PC-3 (cell line): ENCODE data around the gene TDP2. TPM values are rescaled to one million over a fixed set of nuclear protein-coding genes. Genes with fewer than 3 reads are reported as not detected.
"Not testable (repeated sequence)": the region's sequence is repeated elsewhere in the genome, so short reads cannot be mapped to it uniquely, and the experiment has no call there.

Source experiments
- ATAC-seq: fragments of 200-7000 bp; cut with Tn5 transposase; 2 replicates; pipeline ENCODE4 v1.9.1; 2020; ENCODE audit warnings: mild to moderate bottlenecking, moderate library complexity
- BruUV-seq: library from RNA; stranded (reverse); fragments of 400-500 nt; replicated peaks from 2 replicates; lab custom pipeline; 2021; lab: Mats Ljungman, UMichigan
- CTCF ChIA-PET: fragments of 300-600 bp; sonication (Branson Sonifier 250); formaldehyde crosslinking; loops from one replicate; lab custom pipeline; 2022; ENCODE audit warnings: antibody characterized with exemption; lab: Charles Lee
- POLR2A ChIA-PET: fragments of 300-600 bp; sonication (Branson Sonifier 250); formaldehyde crosslinking; loops from one replicate; lab custom pipeline; 2022; ENCODE audit warnings: antibody characterized with exemption; ENCODE audit not compliant: unreplicated experiment; lab: Charles Lee
- DNase-seq: peaks from one replicate; pipeline ENCODE4 v3.0.0-alpha.2; 2015
- H2AFZ ChIP-seq: fragments of 300-600 bp; sonication (generic); 2 replicates; pipeline ENCODE4 v1.6.0; 2016; ENCODE audit warnings: antibody characterized with exemption, low read length
- H3F3A ChIP-seq: fragments of 300-600 bp; sonication (generic); one replicate; pipeline ENCODE4 v1.6.0; 2017; ENCODE audit warnings: antibody characterized with exemption, low read length, control low read depth, mild to moderate bottlenecking; ENCODE audit not compliant: unreplicated experiment
- H3K27ac ChIP-seq: fragments of 300-600 bp; sonication (generic); 2 replicates; pipeline ENCODE4 v1.5.1; 2016; ENCODE audit warnings: mild to moderate bottlenecking, low read length
- H3K27me3 ChIP-seq: fragments of 300-600 bp; sonication (generic); 2 replicates; pipeline ENCODE4 v1.6.1; 2016; ENCODE audit warnings: low read length, mixed read lengths
- H3K36me3 ChIP-seq: fragments of 300-600 bp; sonication (generic); 2 replicates; pipeline ENCODE4 v1.6.1; 2016; ENCODE audit warnings: low read depth, mixed run types, low read length, mixed read lengths
- H3K4me1 ChIP-seq: fragments of 300-600 bp; sonication (generic); 2 replicates; pipeline ENCODE4 v1.5.1; 2016; ENCODE audit warnings: low read length; ENCODE audit not compliant: insufficient read depth
- H3K4me2 ChIP-seq: fragments of 300-600 bp; sonication (generic); 2 replicates; pipeline ENCODE4 v1.6.0; 2016; ENCODE audit warnings: low read length
- H3K4me3 ChIP-seq: fragments of 300-600 bp; sonication (generic); 2 replicates; pipeline ENCODE4 v1.5.1; 2016; ENCODE audit warnings: mild to moderate bottlenecking, low read length, mixed read lengths
- H3K79me2 ChIP-seq: fragments of 300-600 bp; sonication (generic); 2 replicates; pipeline ENCODE4 v1.6.1; 2017; ENCODE audit warnings: low read length, mixed read lengths
- H3K9ac ChIP-seq: fragments of 300-600 bp; sonication (generic); 2 replicates; pipeline ENCODE4 v1.6.0; 2016; ENCODE audit warnings: mild to moderate bottlenecking, low read length
- H3K9me2 ChIP-seq: fragments of 300-600 bp; sonication (generic); replicated peaks from 2 replicates; pipeline ENCODE4 v1.6.1; 2016; ENCODE audit warnings: mixed run types, low read length, mixed read lengths
- H3K9me3 ChIP-seq: fragments of 300-600 bp; sonication (generic); 2 replicates; pipeline ENCODE4 v1.6.1; 2016; ENCODE audit warnings: low read length, mixed read lengths
- H4K20me1 ChIP-seq: fragments of 300-600 bp; sonication (generic); 2 replicates; pipeline ENCODE4 v1.6.1; 2016; ENCODE audit warnings: low read length, mixed read lengths
- EZH2 ChIP-seq: fragments of 300-600 bp; sonication (generic); IDR thresholded peaks from one replicate; pipeline ENCODE4 v1.6.1; 2017; ENCODE audit warnings: antibody characterized with exemption, mild to moderate bottlenecking, low read length; ENCODE audit not compliant: unreplicated experiment
- EZH2phosphoT487 ChIP-seq: fragments of 300-600 bp; sonication (generic); IDR thresholded peaks from 2 replicates; pipeline ENCODE4 v1.6.1; 2018; ENCODE audit warnings: mild to moderate bottlenecking, antibody characterized with exemption, low read length, borderline replicate concordance
- intact Hi-C: fragments of 100-400 bp; cut with micrococcal nuclease; formaldehyde crosslinking; loops from 2 replicates; pipeline ENCODE4 v1.9.0; 2023
- total RNA-seq: library from RNA; depleted of rRNA; stranded (reverse); fragments of >200 nt; gene quantifications from 2 replicates; pipeline ENCODE4 v1.2.3, GENCODE V29; 2014
- TF ChIP-seq, protein P1 (sequence below): fragments of 300-600 bp; sonication (generic); conservative IDR thresholded peaks from 2 replicates; pipeline ENCODE4 v1.5.1; 2017; ENCODE audit warnings: antibody characterized with exemption, low read depth, mild to moderate bottlenecking, low read length

The TDP2 gene
- total RNA-seq, 1 experiment from 2014 or later: 20.6 TPM

DNA sequence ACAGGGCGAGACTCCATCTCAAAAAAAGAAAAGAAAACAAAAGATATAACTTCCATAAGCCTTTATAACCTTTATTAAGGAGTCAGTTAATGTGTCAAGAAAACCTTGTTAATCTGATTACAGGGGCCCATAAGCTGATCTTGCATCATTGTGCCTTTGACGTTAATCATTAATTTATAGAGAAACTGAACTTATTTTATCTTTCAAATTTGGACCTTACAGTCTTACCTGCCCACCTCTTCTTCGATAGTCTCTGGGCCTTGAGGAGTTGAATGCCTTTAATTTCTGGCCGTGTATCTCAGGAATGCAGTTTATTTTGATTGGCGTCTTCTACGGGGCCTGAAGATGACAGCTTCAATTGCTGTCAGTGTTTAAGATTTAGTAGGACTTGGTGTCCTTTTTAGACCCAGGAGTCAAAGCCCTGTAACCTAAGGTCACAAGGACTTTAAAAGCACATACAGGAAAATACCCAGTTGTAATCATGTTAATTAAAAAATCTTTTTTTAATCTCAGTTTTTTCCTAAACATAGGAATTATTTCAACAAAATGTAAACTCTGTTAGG lies 6.0 kb upstream of the TDP2 start:
- Histone ChIP-seq H3F3A (no peaks in the 10 kb centered on the region), H3K4me2 (no peak overlapping the region), H3K4me1 (peaks cover 2% of the 10 kb centered on the region), H3K9ac (no peak overlapping the region), H3K4me3 (no peak overlapping the region), H3K27ac (no peak overlapping the region), H4K20me1 (no peaks in the 10 kb centered on the region), H3K36me3 (peaks cover 11% of the 10 kb centered on the region; the same call in 1 of the 2 replicates), H2AFZ (no peak overlapping the region), H3K9me2 (no peaks in the 10 kb centered on the region), H3K9me3 (0 out of 2 replicates have a peak, but pooled peaks cover 23% of the 10 kb centered on the region), H3K79me2 (peaks cover 9% of the 10 kb centered on the region), H3K27me3 (no peaks in the 10 kb centered on the region)
- TF ChIP-seq EZH2phosphoT487 (no peak), EZH2 (no peak)
- TF ChIP-seq, protein P1, sequence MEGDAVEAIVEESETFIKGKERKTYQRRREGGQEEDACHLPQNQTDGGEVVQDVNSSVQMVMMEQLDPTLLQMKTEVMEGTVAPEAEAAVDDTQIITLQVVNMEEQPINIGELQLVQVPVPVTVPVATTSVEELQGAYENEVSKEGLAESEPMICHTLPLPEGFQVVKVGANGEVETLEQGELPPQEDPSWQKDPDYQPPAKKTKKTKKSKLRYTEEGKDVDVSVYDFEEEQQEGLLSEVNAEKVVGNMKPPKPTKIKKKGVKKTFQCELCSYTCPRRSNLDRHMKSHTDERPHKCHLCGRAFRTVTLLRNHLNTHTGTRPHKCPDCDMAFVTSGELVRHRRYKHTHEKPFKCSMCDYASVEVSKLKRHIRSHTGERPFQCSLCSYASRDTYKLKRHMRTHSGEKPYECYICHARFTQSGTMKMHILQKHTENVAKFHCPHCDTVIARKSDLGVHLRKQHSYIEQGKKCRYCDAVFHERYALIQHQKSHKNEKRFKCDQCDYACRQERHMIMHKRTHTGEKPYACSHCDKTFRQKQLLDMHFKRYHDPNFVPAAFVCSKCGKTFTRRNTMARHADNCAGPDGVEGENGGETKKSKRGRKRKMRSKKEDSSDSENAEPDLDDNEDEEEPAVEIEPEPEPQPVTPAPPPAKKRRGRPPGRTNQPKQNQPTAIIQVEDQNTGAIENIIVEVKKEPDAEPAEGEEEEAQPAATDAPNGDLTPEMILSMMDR: no peak
- ATAC-seq (no peak), DNase-seq (no peak)
- POLR2A ChIA-PET: no interaction called here
- no TSS peak for BruUV-seq
- intact Hi-C loops: no loop called here
- CTCF ChIA-PET: no interaction called here

DNA sequence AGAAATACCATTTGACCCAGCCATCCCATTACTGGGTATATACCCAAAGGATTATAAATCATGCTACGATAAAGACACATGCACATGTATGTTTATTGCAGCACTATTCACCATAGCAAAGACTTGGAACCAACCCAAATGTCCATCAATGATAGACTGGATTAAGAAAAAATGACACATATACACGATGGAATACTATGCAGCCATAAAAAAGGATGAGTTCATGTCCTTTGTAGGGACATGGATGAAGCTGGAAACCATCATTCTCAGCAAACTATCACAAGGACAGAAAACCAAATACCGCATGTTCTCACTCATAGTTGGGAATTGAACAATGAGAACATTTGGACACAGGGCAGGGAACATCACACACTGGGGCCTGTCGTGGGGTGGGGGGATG lies 4.4 kb upstream of the TDP2 start:
- intact Hi-C loops, H3K4me3 ChIP-seq, POLR2A ChIA-PET, DNase-seq, H3K4me2 ChIP-seq, H2AFZ ChIP-seq, H3K27ac ChIP-seq, BruUV-seq, ATAC-seq, H3K9me2 ChIP-seq, H3K4me1 ChIP-seq, CTCF ChIA-PET, H3K9ac ChIP-seq, H3K27me3 ChIP-seq, H4K20me1 ChIP-seq, H3F3A ChIP-seq: not testable (repeated sequence)
- Histone ChIP-seq H3K36me3 (peaks cover 11% of the 10 kb centered on the region; the same call in 1 of the 2 replicates), H3K79me2 (peaks cover 21% of the 10 kb centered on the region), H3K9me3 (0 out of 2 replicates have a peak, but pooled peaks cover 23% of the 10 kb centered on the region)

DNA sequence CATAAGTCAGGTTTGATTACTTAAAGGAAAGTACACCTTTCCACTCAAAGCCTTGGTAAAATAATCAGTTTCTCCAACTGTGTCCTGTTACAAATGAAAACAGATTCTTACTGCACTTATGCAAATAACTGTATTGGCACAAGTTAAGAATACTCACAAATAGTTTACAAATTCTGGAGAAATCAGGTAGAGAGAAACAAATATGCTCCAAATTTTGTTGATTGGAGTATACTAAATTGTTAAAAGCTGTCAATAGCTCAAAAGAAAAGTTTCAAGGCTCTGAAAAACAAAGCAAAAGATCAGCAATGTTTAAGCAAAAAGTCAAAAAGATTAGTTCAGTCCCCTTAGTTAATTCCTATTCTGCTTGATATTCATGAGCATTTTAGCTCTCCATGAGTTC lies 3.8 kb upstream of the TDP2 start:
- H3F3A ChIP-seq, BruUV-seq, H4K20me1 ChIP-seq, DNase-seq, CTCF ChIA-PET, H2AFZ ChIP-seq, H3K4me3 ChIP-seq, ATAC-seq, H3K9ac ChIP-seq, H3K9me2 ChIP-seq, H3K27me3 ChIP-seq, POLR2A ChIA-PET, H3K27ac ChIP-seq, H3K4me2 ChIP-seq, intact Hi-C loops: not testable (repeated sequence)
- Histone ChIP-seq H3K36me3 (peaks cover 11% of the 10 kb centered on the region; the same call in 1 of the 2 replicates), H3K4me1 (peaks cover 10% of the 10 kb centered on the region), H3K79me2 (peaks cover 26% of the 10 kb centered on the region), H3K9me3 (0 out of 2 replicates have a peak, but pooled peaks cover 23% of the 10 kb centered on the region)

DNA sequence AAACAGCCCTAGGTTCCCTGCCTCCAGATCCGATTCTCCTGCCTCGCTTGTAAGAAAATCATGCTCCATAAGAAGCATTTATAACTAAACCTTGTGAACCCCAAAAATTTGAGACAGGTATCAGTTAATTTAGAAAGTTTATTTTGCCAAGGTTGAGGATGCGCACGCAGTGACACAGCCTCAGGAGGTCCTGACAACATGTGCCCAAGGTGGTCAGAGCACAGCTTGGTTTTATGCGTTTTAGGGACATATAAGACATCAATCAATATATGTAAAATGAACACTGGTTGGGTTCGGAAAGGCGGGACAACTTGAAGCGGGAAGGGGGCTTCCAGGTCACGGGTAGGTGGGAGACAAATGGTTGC lies 2.3 kb upstream of the TDP2 start:
- CTCF ChIA-PET: no interaction called here
- no peak overlapping the region for H3K4me3 ChIP-seq

More for the DNA sequence above, 2.3 kb upstream of the TDP2 start:
- no peak overlapping the region for H3K4me2 ChIP-seq
- intact Hi-C loops: no loop called here
- no peaks in the 10 kb centered on the region for H3K9me2 ChIP-seq
- H3K79me2 ChIP-seq: peaks cover 42% of the 10 kb centered on the region
- H3K9me3 ChIP-seq: 0 out of 2 replicates have a peak, but pooled peaks cover 20% of the 10 kb centered on the region
- no peaks in the 10 kb centered on the region for H4K20me1 ChIP-seq
- no peak for TF ChIP-seq EZH2phosphoT487
- TF ChIP-seq, protein P1: no peak
- no peak for TF ChIP-seq EZH2
- no peak for ATAC-seq
- H3F3A ChIP-seq: no peaks in the 10 kb centered on the region
- no peak for DNase-seq
- no peak overlapping the region for H3K9ac ChIP-seq
- POLR2A ChIA-PET: no interaction called here
- no peak overlapping the region for H3K27ac ChIP-seq
- H3K27me3 ChIP-seq: no peaks in the 10 kb centered on the region
- H3K36me3 ChIP-seq: peaks cover 13% of the 10 kb centered on the region
- BruUV-seq: no TSS peak
- peaks cover 20% of the 10 kb centered on the region for H3K4me1 ChIP-seq
- no peak overlapping the region for H2AFZ ChIP-seq
